H1 (cell line): ENCODE data around the gene SLC27A6.

Experiments
- CBX8 ChIP-seq: fragments of 300-800, 300-1000 bp; sonication (generic); IDR thresholded peaks from 2 replicates; pipeline ENCODE4 v1.7.1; 2016; ENCODE audit warnings: low read depth, low read length, borderline replicate concordance
- CHD7 ChIP-seq: fragments of 300-600 bp; sonication (generic); IDR thresholded peaks from 2 replicates; pipeline ENCODE4 v1.7.1; 2012; ENCODE audit warnings: low read length, moderate library complexity, mild to moderate bottlenecking, inconsistent platforms; ENCODE audit not compliant: insufficient replicate concordance
- CREB1 ChIP-seq: IDR thresholded peaks from 2 replicates; pipeline ENCODE4 v1.6.1; 2012; ENCODE audit warnings: inconsistent platforms
- EGR1 ChIP-seq: IDR thresholded peaks from 2 replicates; pipeline ENCODE4 v1.6.1; 2011; ENCODE audit warnings: low read depth, low read length, borderline replicate concordance
- EP300 ChIP-seq, 2 experiments: IDR thresholded peaks; 1 replicate in 1 of 2; 2 replicates in 1 of 2; pipeline ENCODE4 v1.6.1; 2011 to 2012; ENCODE audit warnings: low read depth in 2 of 2, low read length in 2 of 2, mild to moderate bottlenecking in 2 of 2, borderline replicate concordance in 1 of 2, inconsistent platforms in 1 of 2, moderate library complexity in 1 of 2
- EZH2 ChIP-seq: fragments of 200-600 bp; sonication (generic); IDR thresholded peaks from 2 replicates; pipeline ENCODE4 v1.7.1; 2012; ENCODE audit warnings: low read depth, mild to moderate bottlenecking, moderate library complexity, low read length, inconsistent platforms; ENCODE audit not compliant: severe bottlenecking
- JUND ChIP-seq: IDR thresholded peaks from 2 replicates; pipeline ENCODE4 v1.6.1; 2011; ENCODE audit warnings: mild to moderate bottlenecking, improper control_type of control experiment, low read length
- KDM5A ChIP-seq: fragments of 200-600 bp; IDR thresholded peaks from 2 replicates; pipeline ENCODE4 v1.7.1; 2012; ENCODE audit warnings: mild to moderate bottlenecking, low read length, inconsistent platforms, mixed read lengths
- POLR2A ChIP-seq, 2 experiments: IDR thresholded peaks; 1 replicate in 1 of 2; 2 replicates in 1 of 2; pipeline ENCODE4 v1.6.1; 2011; ENCODE audit warnings: low read depth in 2 of 2, low read length in 2 of 2, mild to moderate bottlenecking in 2 of 2; ENCODE audit errors: control extremely low read depth in 1 of 2
- SP1 ChIP-seq: IDR thresholded peaks from 2 replicates; pipeline ENCODE4 v1.6.1; 2011; ENCODE audit warnings: low read depth, low read length
- TAF1 ChIP-seq: IDR thresholded peaks from 2 replicates; pipeline ENCODE4 v1.6.1; 2011; ENCODE audit warnings: mild to moderate bottlenecking, low read depth, low read length
- ZNF274 ChIP-seq: IDR thresholded peaks from 2 replicates; pipeline ENCODE4 v1.7.0; 2012; ENCODE audit warnings: low read length, borderline replicate concordance; ENCODE audit errors: extremely low read depth
- TF ChIP-seq, protein P1 (sequence below), 3 experiments: IDR thresholded peaks; 1 replicate in 2 of 3; 2 replicates in 1 of 3; pipeline versions ENCODE4 v1.5.1 to v1.6.1; 2011; ENCODE audit warnings: low read length in 3 of 3, mild to moderate bottlenecking in 3 of 3, inconsistent platforms in 2 of 3, low read depth in 1 of 3, moderate library complexity in 1 of 3; ENCODE audit not compliant: insufficient read depth in 1 of 3; ENCODE audit errors: control extremely low read depth in 1 of 3

DNA sequence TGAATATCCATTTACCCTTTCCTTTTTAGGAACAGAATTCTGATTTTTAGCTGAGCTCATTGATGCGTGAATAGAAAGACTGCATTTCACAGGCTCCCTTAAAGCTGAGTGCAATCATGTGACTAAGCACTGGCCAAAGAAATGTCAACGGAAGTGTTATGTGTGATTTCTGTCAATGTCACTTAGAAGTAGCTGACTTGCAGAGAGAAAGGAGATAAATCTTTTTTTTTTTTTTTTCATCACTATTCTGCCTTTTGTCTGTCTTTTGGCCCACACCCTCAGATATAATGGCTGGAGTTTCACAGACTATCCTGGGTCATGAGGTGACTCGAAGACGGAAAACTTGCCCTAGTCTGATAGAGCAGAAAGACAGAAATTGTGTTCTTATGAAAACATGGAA, 39.3 kb upstream of the SLC27A6 start:
- TF ChIP-seq POLR2A (IDR thresholded peaks at IDR 0.05; ENCODE audit: control extremely low read depth in 1 of 2, low read depth in 2 of 2, low read length in 2 of 2), result no peak
- no peak for TF ChIP-seq JUND
- TF ChIP-seq, protein P1, sequence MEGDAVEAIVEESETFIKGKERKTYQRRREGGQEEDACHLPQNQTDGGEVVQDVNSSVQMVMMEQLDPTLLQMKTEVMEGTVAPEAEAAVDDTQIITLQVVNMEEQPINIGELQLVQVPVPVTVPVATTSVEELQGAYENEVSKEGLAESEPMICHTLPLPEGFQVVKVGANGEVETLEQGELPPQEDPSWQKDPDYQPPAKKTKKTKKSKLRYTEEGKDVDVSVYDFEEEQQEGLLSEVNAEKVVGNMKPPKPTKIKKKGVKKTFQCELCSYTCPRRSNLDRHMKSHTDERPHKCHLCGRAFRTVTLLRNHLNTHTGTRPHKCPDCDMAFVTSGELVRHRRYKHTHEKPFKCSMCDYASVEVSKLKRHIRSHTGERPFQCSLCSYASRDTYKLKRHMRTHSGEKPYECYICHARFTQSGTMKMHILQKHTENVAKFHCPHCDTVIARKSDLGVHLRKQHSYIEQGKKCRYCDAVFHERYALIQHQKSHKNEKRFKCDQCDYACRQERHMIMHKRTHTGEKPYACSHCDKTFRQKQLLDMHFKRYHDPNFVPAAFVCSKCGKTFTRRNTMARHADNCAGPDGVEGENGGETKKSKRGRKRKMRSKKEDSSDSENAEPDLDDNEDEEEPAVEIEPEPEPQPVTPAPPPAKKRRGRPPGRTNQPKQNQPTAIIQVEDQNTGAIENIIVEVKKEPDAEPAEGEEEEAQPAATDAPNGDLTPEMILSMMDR (IDR thresholded peaks at IDR 0.05; ENCODE audit: control extremely low read depth in 1 of 3, insufficient read depth in 1 of 3, low read depth in 1 of 3, low read length in 3 of 3), result no peak
- TF ChIP-seq EP300 (IDR thresholded peaks at IDR 0.05; ENCODE audit: borderline replicate concordance in 1 of 2, low read depth in 2 of 2, low read length in 2 of 2), result no peak
- no peak for TF ChIP-seq CHD7
- TF ChIP-seq EZH2, result no peak
- no peak for TF ChIP-seq TAF1
- no peak for TF ChIP-seq ZNF274
- no peak for TF ChIP-seq SP1
- no peak for TF ChIP-seq EGR1
- TF ChIP-seq KDM5A, result no peak
- no peak for TF ChIP-seq CREB1
- TF ChIP-seq CBX8, result no peak
